Measurements from ENCODE around the gene PRKCE.

DNA sequence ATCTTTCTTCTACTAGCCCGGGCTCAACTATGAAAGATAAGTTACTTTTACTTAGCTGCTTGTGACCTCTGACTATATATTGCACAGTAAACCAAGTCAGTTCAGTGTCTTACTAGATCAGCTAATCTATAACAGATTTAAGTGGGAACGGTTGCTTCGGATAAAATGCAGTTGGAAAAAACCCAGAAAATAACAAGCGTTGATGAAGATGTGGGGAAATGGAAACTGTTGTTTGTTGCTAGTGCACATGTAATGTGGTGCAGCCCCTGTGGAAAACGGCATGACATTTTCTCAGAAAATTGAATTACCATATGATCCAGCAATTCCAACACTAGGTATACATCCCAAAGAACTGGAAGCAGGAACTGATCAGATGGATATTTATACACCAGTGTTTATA is 248.5 kb downstream of the PRKCE start:
- TF ChIP-seq, protein P1, sequence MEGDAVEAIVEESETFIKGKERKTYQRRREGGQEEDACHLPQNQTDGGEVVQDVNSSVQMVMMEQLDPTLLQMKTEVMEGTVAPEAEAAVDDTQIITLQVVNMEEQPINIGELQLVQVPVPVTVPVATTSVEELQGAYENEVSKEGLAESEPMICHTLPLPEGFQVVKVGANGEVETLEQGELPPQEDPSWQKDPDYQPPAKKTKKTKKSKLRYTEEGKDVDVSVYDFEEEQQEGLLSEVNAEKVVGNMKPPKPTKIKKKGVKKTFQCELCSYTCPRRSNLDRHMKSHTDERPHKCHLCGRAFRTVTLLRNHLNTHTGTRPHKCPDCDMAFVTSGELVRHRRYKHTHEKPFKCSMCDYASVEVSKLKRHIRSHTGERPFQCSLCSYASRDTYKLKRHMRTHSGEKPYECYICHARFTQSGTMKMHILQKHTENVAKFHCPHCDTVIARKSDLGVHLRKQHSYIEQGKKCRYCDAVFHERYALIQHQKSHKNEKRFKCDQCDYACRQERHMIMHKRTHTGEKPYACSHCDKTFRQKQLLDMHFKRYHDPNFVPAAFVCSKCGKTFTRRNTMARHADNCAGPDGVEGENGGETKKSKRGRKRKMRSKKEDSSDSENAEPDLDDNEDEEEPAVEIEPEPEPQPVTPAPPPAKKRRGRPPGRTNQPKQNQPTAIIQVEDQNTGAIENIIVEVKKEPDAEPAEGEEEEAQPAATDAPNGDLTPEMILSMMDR (IDR thresholded peaks at IDR 0.05): no peak
- TF ChIP-seq POLR2A (IDR thresholded peaks at IDR 0.05): no peak
